Stomach (tissue), 9 donors: ENCODE results near the gene OR5D13. TPM values are rescaled to one million over a fixed set of nuclear protein-coding genes. Genes with fewer than 3 reads are reported as not detected.

Experiments
- DNase-seq, 2 donors: peaks; one replicate each; pipeline versions ENCODE4 v3.0.0 to v3.0.0-alpha.2; 2013 to 2019
- H3K27ac ChIP-seq, 5 donors: fragments of 200-600 bp in 4 of 5; sonication (generic) in 4 of 5; one replicate each; pipeline ENCODE4 v1.5.1; 2013 to 2019; ENCODE audit warnings: mild to moderate bottlenecking in 1 of 5, moderate library complexity in 1 of 5
- H3K27me3 ChIP-seq, 3 donors: fragments of 200-600 bp; sonication (generic); one replicate each; pipeline ENCODE4 v1.5.1; 2017 to 2019; ENCODE audit warnings: mixed run types in 1 of 3
- H3K36me3 ChIP-seq, 4 donors: fragments of 200-600 bp; sonication (generic); 1 replicate in 3 of 4; 2 replicates in 1 of 4; pipeline ENCODE4 v1.5.1; 2016 to 2019
- H3K4me1 ChIP-seq, 4 donors: fragments of 200-600 bp; sonication (generic); one replicate each; pipeline ENCODE4 v1.5.1; 2016 to 2019
- H3K4me3 ChIP-seq, 4 donors: fragments of 200-600 bp; sonication (generic) in 3 of 4; one replicate each; pipeline ENCODE4 v1.5.1; 2016 to 2019; ENCODE audit warnings: mild to moderate bottlenecking in 1 of 4
- H3K9me3 ChIP-seq, 4 donors: fragments of 200-600 bp; sonication (generic); one replicate each; pipeline ENCODE4 v1.5.1; 2016 to 2019
- EP300 ChIP-seq: sonication (generic); formaldehyde crosslinking; IDR thresholded peaks from one replicate; pipeline ENCODE4 v1.6.1; 2017; ENCODE audit warnings: antibody characterized with exemption
- POLR2A ChIP-seq, 4 donors: fragments of 450-650 bp; IDR thresholded peaks; one replicate each; pipeline ENCODE4 v1.6.1; 2016; ENCODE audit warnings: antibody characterized with exemption in 4 of 4, control low read depth in 2 of 4, mild to moderate bottlenecking in 1 of 4, moderate library complexity in 1 of 4
- POLR2AphosphoS5 ChIP-seq, 3 donors: sonication (generic); formaldehyde crosslinking; IDR thresholded peaks; one replicate each; pipeline ENCODE4 v1.6.1; 2016; ENCODE audit warnings: antibody characterized with exemption in 3 of 3
- WGBS, 5 donors: extraction: QIAGEN DNeasy Blood & Tissue Kit in 3 of 5; methylation state at CpG; one replicate each; pipeline versions ENCODE4 v1.1.5 to v1.1.7; 2013 to 2018; 5-methylcytosine and 5-hydroxymethylcytosine counted together
- intact Hi-C: fragments of 100-400 bp; cut with DNase I; formaldehyde crosslinking; loops from one replicate; pipeline ENCODE4 v1.15.1; 2023; ENCODE audit warnings: low total_unique reads
- polyA plus RNA-seq, 3 donors: library from polyadenylated mRNA; stranded (reverse); fragments of 200-250 nt; gene quantifications; one replicate each; pipeline ENCODE4 v1.2.3, GENCODE V29; 2013
- total RNA-seq, 5 donors: library from RNA; depleted of rRNA; stranded (reverse); fragments of >200 nt; gene quantifications; one replicate each; pipeline versions ENCODE4 v1.1.0 to v1.2.3, GENCODE V29; 2014 to 2016
- TF ChIP-seq, protein P1 (sequence below), 7 experiments: fragments of 450-650 bp in 4 of 7; fragments of 200-600 bp in 3 of 7; sonication (generic) in 3 of 7; IDR thresholded peaks; one replicate each; pipeline ENCODE4 v1.5.1; 2016 to 2019; ENCODE audit warnings: antibody characterized with exemption in 7 of 7, control low read depth in 2 of 7, mild to moderate bottlenecking in 1 of 7
- donor health status: healthy with polysubstance abuse.
- donor health status: Bipolar disorder and iron deficiency.
- donor health status: healthy.

OR5D13 gene
- total and polyA plus RNA-seq, 8 donors: 0.73 TPM; not detected in 7

DNA sequence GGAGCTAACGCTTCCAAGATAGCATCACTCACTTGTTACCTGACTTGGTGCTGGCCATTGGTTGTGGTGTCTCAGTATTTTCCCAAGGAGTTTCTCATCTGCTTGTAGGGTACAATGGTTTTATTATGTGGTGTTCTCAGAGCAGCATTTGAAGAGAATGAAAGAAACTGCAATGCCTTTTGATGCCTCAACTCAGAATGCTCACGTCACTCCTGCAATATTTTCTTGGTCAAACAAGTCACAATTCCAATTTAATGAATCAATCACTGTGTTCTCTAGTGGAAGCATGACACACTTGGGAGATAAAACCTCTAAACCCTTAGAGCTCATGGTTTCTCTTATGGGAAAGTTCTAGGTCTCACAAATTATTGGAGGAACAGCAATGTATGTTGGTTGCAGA lies 20.1 kb downstream of the OR5D13 start:
- TF ChIP-seq POLR2A (IDR thresholded peaks at IDR 0.05): no peak

DNA sequence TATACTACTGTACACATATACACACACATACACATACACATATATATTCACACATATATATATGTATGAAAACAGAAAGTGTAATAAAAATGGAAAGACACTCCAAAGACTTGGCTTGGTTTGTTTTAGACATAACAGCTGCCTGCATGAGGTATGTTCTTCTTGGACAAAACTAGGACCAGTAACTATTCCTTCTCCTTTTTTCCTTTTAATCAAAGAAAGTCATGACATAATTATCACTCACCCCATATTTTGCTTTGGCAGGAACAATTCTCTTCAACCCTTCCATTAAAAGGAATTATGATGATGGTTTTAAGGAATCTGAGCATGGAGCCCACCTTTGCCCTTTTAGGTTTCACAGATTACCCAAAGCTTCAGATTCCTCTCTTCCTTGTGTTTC lies 22.0 kb downstream of the OR5D13 start, which contains the start of gene OR5D14:
OR5D14 (plus strand) TSS at position 301 of the 400 bp plus-strand sequence; CDS start at position 301, 0 bp downstream.
- no peak within 1 kb of the TSS for H3K27ac ChIP-seq
- intact Hi-C loops: no loop called here
- H3K4me3 ChIP-seq: no peak within 1 kb of the TSS
- no peaks in the 10 kb centered on the region for H3K36me3 ChIP-seq
- H3K27me3 ChIP-seq: no peaks in the 10 kb centered on the region
- H3K9me3 ChIP-seq: peaks cover 0 to 5% (median 0%) of the 10 kb centered on the region in 4 donors
- TF ChIP-seq, protein P1, sequence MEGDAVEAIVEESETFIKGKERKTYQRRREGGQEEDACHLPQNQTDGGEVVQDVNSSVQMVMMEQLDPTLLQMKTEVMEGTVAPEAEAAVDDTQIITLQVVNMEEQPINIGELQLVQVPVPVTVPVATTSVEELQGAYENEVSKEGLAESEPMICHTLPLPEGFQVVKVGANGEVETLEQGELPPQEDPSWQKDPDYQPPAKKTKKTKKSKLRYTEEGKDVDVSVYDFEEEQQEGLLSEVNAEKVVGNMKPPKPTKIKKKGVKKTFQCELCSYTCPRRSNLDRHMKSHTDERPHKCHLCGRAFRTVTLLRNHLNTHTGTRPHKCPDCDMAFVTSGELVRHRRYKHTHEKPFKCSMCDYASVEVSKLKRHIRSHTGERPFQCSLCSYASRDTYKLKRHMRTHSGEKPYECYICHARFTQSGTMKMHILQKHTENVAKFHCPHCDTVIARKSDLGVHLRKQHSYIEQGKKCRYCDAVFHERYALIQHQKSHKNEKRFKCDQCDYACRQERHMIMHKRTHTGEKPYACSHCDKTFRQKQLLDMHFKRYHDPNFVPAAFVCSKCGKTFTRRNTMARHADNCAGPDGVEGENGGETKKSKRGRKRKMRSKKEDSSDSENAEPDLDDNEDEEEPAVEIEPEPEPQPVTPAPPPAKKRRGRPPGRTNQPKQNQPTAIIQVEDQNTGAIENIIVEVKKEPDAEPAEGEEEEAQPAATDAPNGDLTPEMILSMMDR (IDR thresholded peaks at IDR 0.05): no peak
- TF ChIP-seq POLR2A (IDR thresholded peaks at IDR 0.05) (no peak), EP300 (no peak), POLR2AphosphoS5 (IDR thresholded peaks at IDR 0.05) (no peak)
- no peaks in the 10 kb centered on the region for H3K4me1 ChIP-seq
- DNase-seq: no peak

More for the DNA sequence above, 20.1 kb downstream of the OR5D13 start:
- no peak overlapping the region for H3K4me3 ChIP-seq
- 39 to 72% (median 52%) methylated on average over 2 of the region's 2 CpGs for WGBS, 5 donors
- H3K27ac ChIP-seq: no peak overlapping the region
- no peaks in the 10 kb centered on the region for H3K9me3 ChIP-seq
- intact Hi-C loops: no loop called here
- DNase-seq: no peak
- H3K36me3 ChIP-seq: no peaks in the 10 kb centered on the region
- H3K4me1 ChIP-seq: no peaks in the 10 kb centered on the region
- H3K27me3 ChIP-seq: no peaks in the 10 kb centered on the region

DNA sequence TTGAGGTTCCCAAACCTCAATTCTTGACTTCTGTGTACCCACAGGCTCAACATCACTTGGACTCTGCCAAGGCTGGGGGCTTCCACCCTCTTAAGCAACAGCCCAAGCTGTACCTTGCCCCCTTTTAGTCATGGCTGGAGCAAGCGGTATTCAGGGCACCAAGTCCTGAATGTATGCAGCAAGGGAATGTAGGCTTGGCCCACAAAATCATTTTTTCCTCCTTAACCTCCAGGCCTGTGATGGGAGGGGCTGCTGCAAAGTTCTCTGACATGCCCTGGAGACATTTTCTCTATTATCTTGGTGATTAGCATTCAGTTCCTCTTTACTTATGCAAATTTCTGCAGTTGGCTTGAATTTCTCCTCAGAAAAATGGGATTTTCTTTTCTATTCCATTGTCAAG lies 33.0 kb downstream of the OR5D13 start:
- no peaks in the 10 kb centered on the region for H3K27me3 ChIP-seq
- TF ChIP-seq, protein P1 (IDR thresholded peaks at IDR 0.05): no peak
- TF ChIP-seq POLR2A (IDR thresholded peaks at IDR 0.05): no peak
- no peak for TF ChIP-seq POLR2AphosphoS5 (IDR thresholded peaks at IDR 0.05)
- no peak for TF ChIP-seq EP300
- WGBS, 5 donors: 85 to 100% (median 90%) methylated on average over 1 of the region's 1 CpG

DNA sequence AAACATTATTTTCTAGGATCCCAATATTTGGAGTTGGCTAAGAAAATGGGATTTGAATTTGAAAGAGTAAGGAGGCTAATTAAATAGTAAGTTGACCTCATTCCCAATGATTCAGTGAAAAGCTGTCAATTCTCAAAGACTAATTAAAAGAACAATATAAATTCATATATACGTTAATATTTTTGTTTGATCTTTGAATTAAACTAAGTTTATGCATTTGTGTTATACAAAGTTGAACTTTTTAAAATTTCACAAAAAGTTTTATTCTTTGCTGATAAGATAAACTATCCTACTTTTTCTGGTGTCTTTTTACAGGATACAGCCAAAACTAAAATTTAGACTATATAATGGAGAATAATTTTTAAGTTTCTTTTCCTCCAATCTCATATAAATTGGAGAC lies 37.8 kb downstream of the OR5D13 start, which contains the start of gene OR5L1:
OR5L1 (plus strand) TSS at position 301 of the 400 bp plus-strand sequence. CDS start 100 bp downstream, outside the sequence.
- intact Hi-C loops: no loop called here
- Histone ChIP-seq H3K27me3 (no peaks in the 10 kb centered on the region), H3K27ac (no peak within 1 kb of the TSS), H3K36me3 (no peaks in the 10 kb centered on the region), H3K4me1 (no peaks in the 10 kb centered on the region), H3K9me3 (peaks cover 0 to 31% (median 10%) of the 10 kb centered on the region in 4 donors), H3K4me3 (no peak within 1 kb of the TSS)
- TF ChIP-seq EP300: no peak
- TF ChIP-seq POLR2A (IDR thresholded peaks at IDR 0.05): no peak
- TF ChIP-seq POLR2AphosphoS5 (IDR thresholded peaks at IDR 0.05): no peak
- TF ChIP-seq, protein P1 (IDR thresholded peaks at IDR 0.05): no peak
- no peak for DNase-seq
- 74 to 89% (median 84%) methylated on average over 1 of the region's 1 CpG for WGBS, 5 donors

More for the DNA sequence above, 33.0 kb downstream of the OR5D13 start:
- DNase-seq: no peak
- no peak overlapping the region for H3K4me3 ChIP-seq
- H3K27ac ChIP-seq: no peak overlapping the region
- peaks cover 0 to 29% (median 16%) of the 10 kb centered on the region in 4 donors for H3K9me3 ChIP-seq
- intact Hi-C loops: no loop called here
- no peaks in the 10 kb centered on the region for H3K36me3 ChIP-seq
- H3K4me1 ChIP-seq: no peaks in the 10 kb centered on the region

DNA sequence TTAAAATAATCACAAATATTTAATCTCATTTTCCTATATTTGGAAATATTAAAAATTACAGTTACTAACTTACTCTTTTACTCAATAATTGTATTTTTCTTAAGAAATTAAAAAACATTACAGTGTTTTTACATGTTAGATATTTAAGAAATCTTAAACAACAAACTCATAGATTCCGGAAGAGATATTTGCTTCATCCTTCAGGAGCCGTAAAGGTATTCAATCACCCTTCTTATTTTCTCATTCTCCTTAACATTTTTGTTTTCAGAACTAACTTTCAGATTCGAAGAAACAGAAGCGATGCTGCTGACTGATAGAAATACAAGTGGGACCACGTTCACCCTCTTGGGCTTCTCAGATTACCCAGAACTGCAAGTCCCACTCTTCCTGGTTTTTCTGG lies 46.1 kb downstream of the OR5D13 start, which contains the start of gene OR5D18:
OR5D18 (plus strand) TSS at position 301 of the 400 bp plus-strand sequence; CDS start at position 301, 0 bp downstream.
- Histone ChIP-seq H3K9me3 (peaks cover 0 to 15% (median 4%) of the 10 kb centered on the region in 4 donors), H3K4me3 (no peak within 1 kb of the TSS), H3K27ac (no peak within 1 kb of the TSS), H3K27me3 (no peaks in the 10 kb centered on the region), H3K36me3 (no peaks in the 10 kb centered on the region), H3K4me1 (no peaks in the 10 kb centered on the region)
- no peak for DNase-seq
- intact Hi-C loops: no loop called here
- WGBS, 5 donors: 75 to 86% (median 85%) methylated on average over 5 of the region's 5 CpGs
- no peak for TF ChIP-seq POLR2AphosphoS5 (IDR thresholded peaks at IDR 0.05)
- TF ChIP-seq POLR2A (IDR thresholded peaks at IDR 0.05): no peak
- no peak for TF ChIP-seq EP300
- TF ChIP-seq, protein P1 (IDR thresholded peaks at IDR 0.05): no peak
